H1 (cell line): Measurements from ENCODE around the gene ASAP2. TPM values are rescaled to one million over a fixed set of nuclear protein-coding genes. Genes with fewer than 3 reads are reported as not detected.

Experiments used
- CTCF ChIA-PET: fragments of 300-600 bp; sonication (Branson Sonifier 250); formaldehyde crosslinking; loops from one replicate; lab custom pipeline; 2021; ENCODE audit not compliant: partially characterized antibody; lab: Charles Lee
- POLR2A ChIA-PET: fragments of 300-600 bp; sonication (Branson Sonifier 250); formaldehyde crosslinking; loops from one replicate; lab custom pipeline; 2021; ENCODE audit warnings: inconsistent platforms; ENCODE audit not compliant: partially characterized antibody; lab: Charles Lee
- DNase-seq, 2 experiments: peaks; one replicate each; pipeline versions ENCODE4 v3.0.0 to v3.0.0-alpha.2; 2010 to 2022; ENCODE audit warnings: low spot score in 2 of 2, low read depth in 1 of 2, mixed read lengths in 1 of 2
- FAIRE-seq: peaks from 2 replicates; lab custom pipeline; 2011; peaks lifted over from hg19 to GRCh38; lab: Jason Lieb, UNC
- H2AFZ ChIP-seq: 2 replicates; pipeline ENCODE4 v1.8.1; 2012; ENCODE audit warnings: low read length, inconsistent platforms
- H2AK5ac ChIP-seq: 2 replicates; pipeline ENCODE4 v1.6.1; 2013; ENCODE audit warnings: low read depth, low read length
- H2BK120ac ChIP-seq: replicated peaks from 2 replicates; pipeline ENCODE3; 2013; ENCODE audit warnings: low read depth, low read length, inconsistent platforms
- H2BK12ac ChIP-seq: 2 replicates; pipeline ENCODE4 v1.6.1; 2013; ENCODE audit warnings: low read depth, low read length
- H2BK15ac ChIP-seq: 2 replicates; pipeline ENCODE4 v1.6.1; 2013; ENCODE audit warnings: low read length
- H2BK20ac ChIP-seq: 2 replicates; pipeline ENCODE4 v1.6.1; 2013; ENCODE audit warnings: low read length
- H2BK5ac ChIP-seq: 2 replicates; pipeline ENCODE4 v1.6.1; 2013; ENCODE audit warnings: low read depth, low read length
- H3K14ac ChIP-seq: 2 replicates; pipeline ENCODE4 v1.6.1; 2013; ENCODE audit warnings: inconsistent platforms; ENCODE audit not compliant: insufficient read length
- H3K18ac ChIP-seq: 2 replicates; pipeline ENCODE4 v1.6.1; 2013; ENCODE audit warnings: low read length; ENCODE audit errors: extremely low read depth
- H3K23ac ChIP-seq: 2 replicates; pipeline ENCODE4 v1.6.1; 2013; ENCODE audit warnings: inconsistent platforms; ENCODE audit not compliant: insufficient read length
- H3K23me2 ChIP-seq: 2 replicates; pipeline ENCODE4 v1.6.1; 2013; ENCODE audit warnings: low read depth, low read length
- H3K27ac ChIP-seq: 2 replicates; pipeline ENCODE4 v1.6.1; 2011; ENCODE audit warnings: low read depth, low read length, inconsistent platforms
- H3K27me3 ChIP-seq, 4 experiments: replicated peaks in 1 of 4; 1 replicate in 1 of 4; 2 replicates in 3 of 4; pipeline versions ENCODE4 v1.6.1 to v1.8.1; 2011 to 2013; ENCODE audit warnings: low read length in 3 of 4, mild to moderate bottlenecking in 3 of 4, inconsistent platforms in 2 of 4, mixed read lengths in 2 of 4, moderate library complexity in 1 of 4; ENCODE audit not compliant: control insufficient read depth in 3 of 4, insufficient read depth in 3 of 4; ENCODE audit errors: extremely low read depth in 1 of 4
- H3K36me3 ChIP-seq, 4 experiments: 2 replicates each; pipeline versions ENCODE4 v1.6.1 to v1.8.1; 2011 to 2013; ENCODE audit warnings: mild to moderate bottlenecking in 4 of 4, low read length in 3 of 4, moderate library complexity in 2 of 4, control low read depth in 1 of 4, inconsistent platforms in 1 of 4; ENCODE audit not compliant: insufficient read depth in 4 of 4, control insufficient read depth in 2 of 4
- H3K4ac ChIP-seq: replicated peaks from 2 replicates; pipeline ENCODE3; 2013; ENCODE audit warnings: low read length, low read depth, mixed read lengths, inconsistent platforms; ENCODE audit not compliant: insufficient read length
- H3K4me1 ChIP-seq, 4 experiments: replicated peaks in 1 of 4; 1 replicate in 1 of 4; 2 replicates in 3 of 4; pipeline versions ENCODE4 v1.6.1 to v1.8.1; 2011 to 2013; ENCODE audit warnings: low read length in 3 of 4, inconsistent platforms in 2 of 4, mixed read lengths in 1 of 4; ENCODE audit not compliant: insufficient read depth in 4 of 4, control insufficient read depth in 3 of 4
- H3K4me2 ChIP-seq, 2 experiments: 2 replicates each; pipeline versions ENCODE4 v1.6.1 to v1.8.1; 2011 to 2013; ENCODE audit warnings: low read depth in 2 of 2, low read length in 2 of 2, control low read depth in 1 of 2, inconsistent platforms in 1 of 2, mild to moderate bottlenecking in 1 of 2; ENCODE audit not compliant: insufficient read depth in 1 of 2
- H3K4me3 ChIP-seq, 4 experiments: fragments of 200-600, 300-600 bp in 1 of 4; sonication (generic), shearing (Covaris generic), sonication (Bioruptor Twin) in 1 of 4; 2 replicates each; pipeline versions ENCODE4 v1.5.1 to v1.8.1; 2011 to 2016; ENCODE audit warnings: low read length in 4 of 4, low read depth in 3 of 4, control low read depth in 2 of 4, inconsistent platforms in 2 of 4, mild to moderate bottlenecking in 2 of 4, mixed read lengths in 1 of 4, moderate library complexity in 1 of 4; ENCODE audit not compliant: insufficient read depth in 2 of 4; ENCODE audit errors: extremely low read depth in 1 of 4
- H3K56ac ChIP-seq: replicated peaks from 2 replicates; pipeline ENCODE3; 2013; ENCODE audit warnings: low read depth, mild to moderate bottlenecking, mixed read lengths, low read length, inconsistent platforms; ENCODE audit not compliant: insufficient read length
- H3K79me1 ChIP-seq: 2 replicates; pipeline ENCODE4 v1.6.1; 2013; ENCODE audit warnings: low read depth, low read length, control low read depth
- H3K79me2 ChIP-seq, 2 experiments: 2 replicates each; pipeline versions ENCODE4 v1.6.1 to v1.8.1; 2012 to 2013; ENCODE audit warnings: low read length in 2 of 2, mild to moderate bottlenecking in 2 of 2, inconsistent platforms in 1 of 2; ENCODE audit not compliant: insufficient read depth in 2 of 2, control insufficient read depth in 1 of 2
- H3K9ac ChIP-seq, 4 experiments: replicated peaks in 1 of 4; 1 replicate in 1 of 4; 2 replicates in 3 of 4; pipeline versions ENCODE4 v1.6.1 to v1.8.1; 2011 to 2013; ENCODE audit warnings: low read depth in 3 of 4, low read length in 3 of 4, control low read depth in 2 of 4, mild to moderate bottlenecking in 2 of 4, moderate library complexity in 2 of 4, inconsistent platforms in 1 of 4; ENCODE audit errors: extremely low read depth in 1 of 4
- H3K9me3 ChIP-seq, 2 experiments: 2 replicates each; pipeline versions ENCODE4 v1.6.1 to v1.8.1; 2012 to 2013; ENCODE audit warnings: mild to moderate bottlenecking in 2 of 2, moderate library complexity in 2 of 2, control low read depth in 1 of 2, inconsistent platforms in 1 of 2, low read depth in 1 of 2, low read length in 1 of 2, mixed read lengths in 1 of 2; ENCODE audit not compliant: insufficient read depth in 2 of 2
- H4K20me1 ChIP-seq, 2 experiments: replicated peaks in 1 of 2; 2 replicates each; pipeline versions ENCODE3 to v1.8.1; 2011 to 2013; ENCODE audit warnings: inconsistent platforms in 2 of 2, low read length in 2 of 2, mild to moderate bottlenecking in 1 of 2; ENCODE audit not compliant: insufficient read depth in 2 of 2, control insufficient read depth in 1 of 2
- H4K5ac ChIP-seq: 2 replicates; pipeline ENCODE4 v1.6.1; 2013; ENCODE audit warnings: low read length, low read depth, mixed read lengths, inconsistent platforms; ENCODE audit not compliant: insufficient read length
- H4K8ac ChIP-seq: 2 replicates; pipeline ENCODE4 v1.8.0; 2013; ENCODE audit warnings: mild to moderate bottlenecking, moderate library complexity, low read length, inconsistent platforms; ENCODE audit not compliant: insufficient read depth; ENCODE audit errors: extremely low read depth
- H4K91ac ChIP-seq: replicated peaks from 2 replicates; pipeline ENCODE3; 2013; ENCODE audit warnings: low read length, mixed read lengths, inconsistent platforms; ENCODE audit not compliant: insufficient read length
- SP2 ChIP-seq: IDR thresholded peaks from 2 replicates; pipeline ENCODE4 v1.6.1; 2012; ENCODE audit warnings: mild to moderate bottlenecking, low read length, inconsistent platforms
- SUZ12 ChIP-seq: fragments of 200-600 bp; sonication (generic); IDR thresholded peaks from 2 replicates; pipeline ENCODE4 v1.6.1; 2012; ENCODE audit warnings: mild to moderate bottlenecking, inconsistent platforms, low read length, moderate library complexity, mixed read lengths
- WGBS, 2 experiments: shearing (Covaris generic) in 1 of 2; methylation state at CpG; one replicate each; pipeline versions ENCODE4 v1.1.6 to v1.1.7; 2013 to 2015; ENCODE audit warnings: low lambda C conversion rate in 2 of 2, mixed read lengths in 2 of 2, inconsistent platforms in 1 of 2, low coverage in 1 of 2, missing lambda C conversion rate in 1 of 2; ENCODE audit not compliant: insufficient replicate concordance in 2 of 2, insufficient coverage in 1 of 2, insufficient read length in 1 of 2; ENCODE audit errors: extremely low coverage in 1 of 2, missing lambda C conversion rate in 1 of 2; 5-methylcytosine and 5-hydroxymethylcytosine counted together
- polyA plus RNA-seq, 7 experiments: library from polyadenylated mRNA; depleted of rRNA in 3 of 7; stranded (reverse) in 5 of 7; unstranded in 2 of 7; fragments of >200 nt in 5 of 7; fragments of 200-250 nt in 2 of 7; gene quantifications; 1 replicate in 5 of 7; 2 replicates in 1 of 7; 4 replicates in 1 of 7; pipeline versions ENCODE4 v1.2.1 to v1.2.3, GENCODE V29; 2011 to 2013; ENCODE audit warnings: missing spikeins in 2 of 7, mixed read lengths in 2 of 7
- total RNA-seq: library from RNA; stranded (reverse); fragmentation: NEBNext Ultra II Directional; extraction: Animal tissue kit (Norgen Biotek cat#: 25700); gene quantifications from 2 replicates; pipeline ENCODE4 v1.2.1, GENCODE V29; 2021

ASAP2 gene
- total and polyA plus RNA-seq, 2 of the 8 experiments (the other 6 are each of a cell fraction or from before 2014, with no cell fraction given), result 10.2 to 18.7 TPM

DNA sequence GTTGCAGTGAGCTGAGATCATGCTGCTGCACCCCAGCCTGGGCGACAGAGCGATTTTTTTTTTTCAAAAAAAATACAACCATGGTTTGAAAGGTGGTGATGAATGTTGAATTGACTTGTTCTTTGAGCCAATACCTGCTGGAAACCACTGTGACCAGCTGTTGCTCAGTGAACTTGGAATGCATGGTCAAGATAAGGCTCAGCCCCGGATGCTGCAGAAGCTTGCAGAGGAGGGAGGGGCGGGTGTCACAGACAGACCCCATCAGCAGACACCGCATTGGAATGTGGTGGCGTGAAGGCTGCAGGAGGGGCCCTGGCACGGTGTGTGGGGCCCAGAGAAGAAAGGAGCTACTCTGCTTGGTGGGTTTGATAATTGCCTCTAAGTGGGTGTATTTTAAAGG is 125.1 kb downstream of the ASAP2 start:
- no peak overlapping the region for H4K91ac ChIP-seq
- DNase-seq, result no peak
- H2BK20ac ChIP-seq, result no peak overlapping the region
- no peak overlapping the region for H4K5ac ChIP-seq
- no peaks in the 10 kb centered on the region; a peak in 1 of 7 replicates for H3K4me1 ChIP-seq
- TF ChIP-seq SUZ12, result no peak
- TF ChIP-seq SP2, result no peak
- FAIRE-seq, result no peak
- no peaks in the 10 kb centered on the region for H3K9me3 ChIP-seq
- ChIA-PET CTCF (interaction anchor here (0.9 to 3.1 kb wide), 7 partner anchors 11 to 189 kb away, joined by 3 to 22 read pairs (median 6); partner anchors contain the start of gene ASAP2), POLR2A (interaction anchor here (0.6 kb wide), 1 partner anchor 80 kb away, joined by 3 read pairs; no protein-coding TSS in a partner anchor)
- H4K8ac ChIP-seq, result no peak overlapping the region
- no peak overlapping the region for H2AK5ac ChIP-seq
- H3K56ac ChIP-seq, result no peak overlapping the region
- H3K27me3 ChIP-seq, result no peaks in the 10 kb centered on the region
- no peak overlapping the region for H3K4ac ChIP-seq
- H3K9ac ChIP-seq, result no peak overlapping the region
- H3K18ac ChIP-seq, result no peak overlapping the region
- no peak overlapping the region for H3K23ac ChIP-seq
- no peak overlapping the region for H3K4me3 ChIP-seq
- H3K27ac ChIP-seq, result no peak overlapping the region
- H2BK12ac ChIP-seq, result no peak overlapping the region
- no peak overlapping the region for H2AFZ ChIP-seq
- no peak overlapping the region for H2BK15ac ChIP-seq
- H2BK5ac ChIP-seq, result no peak overlapping the region
- no peak overlapping the region for H3K4me2 ChIP-seq
- H3K14ac ChIP-seq, result no peak overlapping the region
- no peaks in the 10 kb centered on the region for H3K79me2 ChIP-seq
- no peaks in the 10 kb centered on the region; a peak in 3 of 8 replicates for H3K36me3 ChIP-seq
- no peaks in the 10 kb centered on the region for H3K23me2 ChIP-seq
- no peaks in the 10 kb centered on the region for H4K20me1 ChIP-seq
- no peaks in the 10 kb centered on the region for H3K79me1 ChIP-seq
- H2BK120ac ChIP-seq, result no peak overlapping the region
- WGBS, 2 experiments, result 83% methylated on average over 7 of the region's 7 CpGs; no CpG with 5 or more reads in 1 of the 2 experiments
